Measurements from ENCODE around the gene OPA3. TPM values are rescaled to one million over a fixed set of nuclear protein-coding genes. Genes with fewer than 3 reads are reported as not detected.

The OPA3 gene
- total and polyA plus RNA-seq, 2 donors (not counting 1 experiment from before 2014, with no cell fraction given), result 7.3 to 11.2 TPM

GRCh38 chr19:45571457-45572220, 13.0 kb downstream of the OPA3 start:
- no peaks in the 10 kb centered on the region for H4K20me1 ChIP-seq (ENCODE audit: control insufficient read depth, insufficient read depth, low read length, poor library complexity, severe bottlenecking)
- H3K27ac Mint-ChIP-seq, result no peak overlapping the region
- TF ChIP-seq EZH2 (IDR thresholded peaks at IDR 0.05; ENCODE audit: borderline replicate concordance, insufficient read depth, low read depth, low read length, poor library complexity, severe bottlenecking) (no peak), CTCF (IDR thresholded peaks at IDR 0.05) (no peak)
- ChIA-PET POLR2A (no interaction called here), CTCF (interaction anchor here (0.6 to 1.5 kb wide), 4 partner anchors 25 to 269 kb away, joined by 3 to 4 read pairs (median 3); no protein-coding TSS in a partner anchor)
- H3K9me3 Mint-ChIP-seq (ENCODE audit: insufficient read depth), result no peaks in the 10 kb centered on the region
- H3K4me3 ChIP-seq (ENCODE audit: control extremely low read depth in 1 of 5, extremely low read depth in 1 of 5, insufficient read depth in 1 of 5, low read depth in 2 of 5, low read length in 4 of 5), result no peak overlapping the region
- H3K27me3 Mint-ChIP-seq, result no peaks in the 10 kb centered on the region
- peaks cover 9% of the 10 kb centered on the region for H3K4me1 Mint-ChIP-seq
- WGBS (ENCODE audit: insufficient coverage), result 95% methylated on average over 3 of the region's 8 CpGs
- H2AFZ ChIP-seq (ENCODE audit: insufficient read depth, low read depth, low read length, poor library complexity, severe bottlenecking), result no peak overlapping the region
- peaks cover 55% of the 10 kb centered on the region for H3K79me2 ChIP-seq (ENCODE audit: control insufficient read depth, insufficient read depth, low read length)
- no peak overlapping the region for H3K4me3 Mint-ChIP-seq
- H3K9me3 ChIP-seq (ENCODE audit: control extremely low read depth in 1 of 3, control insufficient read depth in 2 of 3, insufficient read depth in 1 of 3, low read length in 2 of 3), result no peaks in the 10 kb centered on the region
- no peak overlapping the region for H3K4me2 ChIP-seq (replicated peaks; ENCODE audit: low read depth, low read length, poor library complexity, severe bottlenecking)
- H3K4me1 ChIP-seq (ENCODE audit: control insufficient read depth in 2 of 2, insufficient read depth in 2 of 2, low read length in 2 of 2), result peaks cover 0 to 6% of the 10 kb centered on the region in 2 donors
- DNase-seq (no peak), ATAC-seq (ENCODE audit: low read depth) (no peak)
- intact Hi-C loops (cut with micrococcal nuclease), result no loop called here
- peaks cover 0 to 2% of the 10 kb centered on the region in 2 experiments for H3K36me3 ChIP-seq (replicated peaks in 1 of 2; ENCODE audit: control extremely low read depth in 1 of 2, control insufficient read depth in 1 of 2, extremely low read depth in 1 of 2, insufficient read depth in 2 of 2, low read length in 1 of 2)
- H3K27me3 ChIP-seq (replicated peaks in 1 of 4; ENCODE audit: control extremely low read depth in 1 of 4, control insufficient read depth in 3 of 4, insufficient read depth in 4 of 4, low read length in 3 of 4), result no peaks in the 10 kb centered on the region
- H3K27ac ChIP-seq (ENCODE audit: low read length in 2 of 2), result no peak overlapping the region
- no peak overlapping the region for H3K9ac ChIP-seq (ENCODE audit: low read length)

Data from B cell (primary cell).